Adrenal gland (tissue), 12 donors: ENCODE data around the gene TSHR. TPM values are rescaled to one million over a fixed set of nuclear protein-coding genes. Genes with fewer than 3 reads are reported as not detected.

Experiments used
- DNase-seq, 7 donors: peaks; one replicate each; pipeline ENCODE4 v3.0.0-alpha.2; 2019 to 2020
- H3K27ac ChIP-seq, 5 donors: fragments of 200-600 bp; sonication (generic) in 4 of 5; 1 replicate in 3 of 5; 2 replicates in 2 of 5; pipeline versions ENCODE4 v1.5.1 to v1.8.0; 2016 to 2020; ENCODE audit warnings: mild to moderate bottlenecking in 1 of 5
- H3K27me3 ChIP-seq: fragments of 200-600 bp; 2 replicates; pipeline ENCODE4 v1.8.0; 2021
- H3K36me3 ChIP-seq, 2 donors: fragments of 200-600 bp; replicated peaks in 1 of 2; 1 replicate in 1 of 2; 2 replicates in 1 of 2; pipeline versions ENCODE4 v1.5.1 to v1.8.0; 2018 to 2022
- H3K4me1 ChIP-seq, 2 donors: fragments of 200-600 bp; replicated peaks in 1 of 2; 1 replicate in 1 of 2; 2 replicates in 1 of 2; pipeline versions ENCODE4 v1.5.1 to v1.8.0; 2018 to 2021
- H3K4me3 ChIP-seq, 4 donors: fragments of 200-600 bp; sonication (generic) in 3 of 4; one replicate each; pipeline ENCODE4 v1.5.1; 2016 to 2018
- H3K9me3 ChIP-seq, 3 donors: fragments of 200-600 bp; sonication (generic) in 1 of 3; replicated peaks in 1 of 3; 1 replicate in 2 of 3; 2 replicates in 1 of 3; pipeline versions ENCODE4 v1.5.1 to v1.8.0; 2016 to 2021
- POLR2A ChIP-seq, 2 donors: fragments of 450-650 bp; IDR thresholded peaks; one replicate each; pipeline ENCODE4 v1.6.1; 2017; ENCODE audit warnings: antibody characterized with exemption in 2 of 2, mild to moderate bottlenecking in 2 of 2, moderate library complexity in 1 of 2
- WGBS, 4 donors: extraction: QIAGEN DNeasy Blood & Tissue Kit in 2 of 4; methylation state at CpG; one replicate each; pipeline versions ENCODE4 v1.1.5 to v1.1.7; 2013 to 2017; 5-methylcytosine and 5-hydroxymethylcytosine counted together
- intact Hi-C, 2 donors: fragments of 100-400 bp; cut with DNase I; formaldehyde crosslinking; loops; one replicate each; pipeline versions ENCODE4 v1.14.1 to v1.15.0; 2022 to 2023
- polyA plus RNA-seq, 3 donors: library from polyadenylated mRNA; stranded (reverse); fragments of 200-250 nt in 2 of 3; fragments of 350-450 nt in 1 of 3; fragmentation: Illumina TruSeq in 1 of 3; extraction: RNeasy Lipid Tissue Mini Kit (QIAGEN cat#74804) in 1 of 3; gene quantifications; one replicate each; pipeline ENCODE4 v1.2.3, GENCODE V29; 2013 to 2014
- total RNA-seq, 9 donors: library from RNA; depleted of rRNA in 4 of 9; stranded (reverse); fragments of >200 nt in 4 of 9; fragments of 120-200 nt in 1 of 9; fragmentation: NEBNext Ultra II Directional in 1 of 9; extraction: Animal tissue kit (Norgen Biotek cat#: 25700) in 1 of 9; gene quantifications; one replicate each; pipeline versions ENCODE4 v1.1.0 to v1.2.4, GENCODE V29; 2013 to 2023
- TF ChIP-seq, protein P1 (sequence below), 6 experiments: fragments of 450-650 bp in 4 of 6; fragments of 200-600 bp in 2 of 6; sonication (generic) in 1 of 6; IDR thresholded peaks; 1 replicate in 5 of 6; 2 replicates in 1 of 6; pipeline versions ENCODE4 v1.5.1 to v1.8.0; 2016 to 2021; ENCODE audit warnings: antibody characterized with exemption in 6 of 6, mild to moderate bottlenecking in 2 of 6, moderate library complexity in 1 of 6
- donor health status: healthy with polysubstance abuse.
- donor health status: Bipolar disorder and iron deficiency.
- donor health status: DM: yes; HTN: yes; CAD: no.
- donor health status: DM: no; HTN: no; CAD: no.
- donor health status: DM: no; HTN: no; CAD: no.
- donor health status: DM: yes; HTN: yes; CAD: no.

TSHR gene
- total and polyA plus RNA-seq, 12 donors: 0.06 to 5.8 (median 0.68) TPM

DNA sequence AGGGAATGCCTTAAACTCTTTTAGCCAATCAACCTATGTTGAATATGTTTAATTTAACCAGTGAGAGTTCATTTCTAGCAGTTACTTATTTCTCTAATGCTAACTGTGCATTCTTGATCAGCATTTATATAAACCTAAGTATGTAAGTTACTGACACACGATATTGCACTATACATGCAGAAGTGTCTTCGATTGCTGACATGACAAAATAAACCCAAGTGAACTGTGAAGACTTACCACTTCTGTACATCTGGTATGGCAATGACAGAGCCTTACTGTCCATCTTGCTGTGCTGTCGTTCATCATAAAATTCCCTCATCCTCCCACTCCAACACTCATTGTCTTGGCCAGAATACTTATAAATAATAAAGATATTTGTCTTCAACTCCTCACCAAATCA lies 131.8 kb downstream of the TSHR start:
- DNase-seq: no peak
- Histone ChIP-seq H3K36me3 (no peaks in the 10 kb centered on the region), H3K4me3 (no peak overlapping the region), H3K9me3 (no peaks in the 10 kb centered on the region), H3K4me1 (no peaks in the 10 kb centered on the region), H3K27ac (no peak overlapping the region), H3K27me3 (no peaks in the 10 kb centered on the region)
- TF ChIP-seq, protein P1, sequence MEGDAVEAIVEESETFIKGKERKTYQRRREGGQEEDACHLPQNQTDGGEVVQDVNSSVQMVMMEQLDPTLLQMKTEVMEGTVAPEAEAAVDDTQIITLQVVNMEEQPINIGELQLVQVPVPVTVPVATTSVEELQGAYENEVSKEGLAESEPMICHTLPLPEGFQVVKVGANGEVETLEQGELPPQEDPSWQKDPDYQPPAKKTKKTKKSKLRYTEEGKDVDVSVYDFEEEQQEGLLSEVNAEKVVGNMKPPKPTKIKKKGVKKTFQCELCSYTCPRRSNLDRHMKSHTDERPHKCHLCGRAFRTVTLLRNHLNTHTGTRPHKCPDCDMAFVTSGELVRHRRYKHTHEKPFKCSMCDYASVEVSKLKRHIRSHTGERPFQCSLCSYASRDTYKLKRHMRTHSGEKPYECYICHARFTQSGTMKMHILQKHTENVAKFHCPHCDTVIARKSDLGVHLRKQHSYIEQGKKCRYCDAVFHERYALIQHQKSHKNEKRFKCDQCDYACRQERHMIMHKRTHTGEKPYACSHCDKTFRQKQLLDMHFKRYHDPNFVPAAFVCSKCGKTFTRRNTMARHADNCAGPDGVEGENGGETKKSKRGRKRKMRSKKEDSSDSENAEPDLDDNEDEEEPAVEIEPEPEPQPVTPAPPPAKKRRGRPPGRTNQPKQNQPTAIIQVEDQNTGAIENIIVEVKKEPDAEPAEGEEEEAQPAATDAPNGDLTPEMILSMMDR (IDR thresholded peaks at IDR 0.05): no peak
- TF ChIP-seq POLR2A (IDR thresholded peaks at IDR 0.05): no peak
- intact Hi-C loops: no loop called here
- 40 to 77% (median 66%) methylated on average over 3 of the region's 3 CpGs for WGBS, 4 donors

DNA sequence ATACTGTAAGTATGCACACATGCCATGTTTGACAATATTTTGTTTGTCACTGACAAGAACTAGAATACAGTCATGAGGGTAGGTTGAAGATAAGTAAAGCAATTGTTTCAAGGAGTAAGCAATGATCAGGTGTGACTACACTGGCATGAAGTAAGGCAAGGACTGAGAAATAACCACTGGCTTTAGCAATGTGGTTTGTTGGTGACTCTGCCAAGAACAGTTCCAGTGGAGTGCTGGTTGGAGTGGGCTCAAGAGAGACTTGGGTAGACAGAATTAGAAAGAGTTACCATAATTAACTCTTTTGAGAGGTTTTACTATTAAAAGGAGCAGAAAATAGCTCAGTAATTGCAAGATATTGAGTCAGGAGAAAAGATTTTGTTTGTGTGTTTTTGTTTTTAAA lies 135.7 kb downstream of the TSHR start:
- H3K9me3 ChIP-seq: no peaks in the 10 kb centered on the region
- no peaks in the 10 kb centered on the region for H3K4me1 ChIP-seq
- H3K27me3 ChIP-seq: no peaks in the 10 kb centered on the region
- TF ChIP-seq, protein P1 (IDR thresholded peaks at IDR 0.05): no peak
- no peak for TF ChIP-seq POLR2A (IDR thresholded peaks at IDR 0.05)
- H3K4me3 ChIP-seq: no peak overlapping the region
- H3K36me3 ChIP-seq: no peaks in the 10 kb centered on the region
- DNase-seq: no peak
- intact Hi-C loops: no loop called here
- H3K27ac ChIP-seq: no peak overlapping the region

DNA sequence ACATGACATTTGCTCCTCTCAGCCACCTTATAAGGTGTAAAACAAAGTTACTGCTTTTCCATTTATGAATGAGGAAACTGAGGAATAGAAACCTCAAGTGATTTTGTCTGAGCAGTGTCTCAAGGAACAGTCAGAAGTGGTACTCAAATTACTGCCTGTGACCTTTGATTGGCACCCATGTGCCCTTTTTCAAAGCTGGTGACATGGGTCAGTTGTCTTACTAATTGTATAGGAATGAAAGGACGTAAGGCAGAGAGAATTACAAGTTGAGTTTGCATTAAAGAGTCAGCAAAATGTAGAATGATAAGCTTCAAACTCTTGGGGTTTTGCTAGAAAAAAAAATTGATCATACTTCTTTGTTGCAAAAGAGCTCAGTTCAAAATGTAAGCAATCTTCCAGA lies 136.2 kb downstream of the TSHR start:
- no peaks in the 10 kb centered on the region for H3K9me3 ChIP-seq
- H3K27me3 ChIP-seq: no peaks in the 10 kb centered on the region
- intact Hi-C loops: no loop called here
- 80 to 94% (median 86%) methylated on average over 1 of the region's 1 CpG for WGBS, 4 donors
- no peak overlapping the region for H3K27ac ChIP-seq
- TF ChIP-seq POLR2A (IDR thresholded peaks at IDR 0.05): no peak
- TF ChIP-seq, protein P1 (IDR thresholded peaks at IDR 0.05): no peak
- H3K36me3 ChIP-seq: no peaks in the 10 kb centered on the region
- no peak overlapping the region for H3K4me3 ChIP-seq
- no peak for DNase-seq
- H3K4me1 ChIP-seq: no peaks in the 10 kb centered on the region

DNA sequence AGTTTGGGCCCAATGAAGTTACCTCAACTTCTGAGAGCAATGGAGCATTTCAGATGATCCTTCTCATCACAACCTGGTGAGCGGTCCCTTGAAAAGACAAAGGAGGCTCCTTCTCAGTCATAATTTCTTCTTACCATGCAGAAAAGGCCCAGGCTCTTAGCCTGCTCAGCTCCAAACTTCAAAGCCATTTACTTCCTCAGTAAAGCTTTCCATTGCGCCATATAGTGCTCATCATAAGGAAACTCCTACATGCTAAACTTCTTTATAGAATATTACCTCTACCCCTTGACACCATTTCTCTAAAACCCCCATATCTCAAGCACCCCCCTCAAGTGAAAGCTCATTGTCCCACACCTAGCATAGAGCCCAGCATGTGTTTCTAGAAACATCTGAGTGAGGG lies 138.2 kb downstream of the TSHR start:
- intact Hi-C loops: no loop called here
- Histone ChIP-seq H3K4me3 (no peak overlapping the region), H3K27me3 (no peaks in the 10 kb centered on the region), H3K4me1 (no peaks in the 10 kb centered on the region), H3K9me3 (no peaks in the 10 kb centered on the region), H3K36me3 (no peaks in the 10 kb centered on the region), H3K27ac (no peak overlapping the region)
- no peak for TF ChIP-seq POLR2A (IDR thresholded peaks at IDR 0.05)
- TF ChIP-seq, protein P1 (IDR thresholded peaks at IDR 0.05): no peak
- no peak for DNase-seq
- whole genome bisulfite sequencing, 4 donors: 97 to 100% (median 99%) methylated on average over 2 of the region's 2 CpGs
